ENCODE results near the gene KCNK1.

Gene KCNK1

GRCh38 chr1:233631810-233632405, 18.0 kb downstream of the KCNK1 start:
- TF ChIP-seq CTCF (conservative IDR thresholded peaks at IDR 0.05; ENCODE audit: low read depth) = no peak
- no peak overlapping the region for H3K27ac ChIP-seq
- DNase-seq (ENCODE audit: low spot score) = no peak
- ChIA-PET CTCF (interaction anchor here (0.6 kb wide), 1 partner anchor 47 kb away, joined by 3 read pairs; no protein-coding TSS in a partner anchor), POLR2A (ENCODE audit: low non-redundant PET) (no interaction called here)

GRCh38 chr1:233632436-233632835, 18.5 kb downstream of the KCNK1 start:
- no peak for DNase-seq (ENCODE audit: low spot score)
- TF ChIP-seq CTCF (conservative IDR thresholded peaks at IDR 0.05; ENCODE audit: low read depth) = no peak
- CTCF ChIA-PET = interaction anchor here (0.6 kb wide), 1 partner anchor 46 kb away, joined by 3 read pairs; no protein-coding TSS in a partner anchor
- POLR2A ChIA-PET (ENCODE audit: low non-redundant PET) = no interaction called here
- no peak overlapping the region for H3K27ac ChIP-seq

DNA sequence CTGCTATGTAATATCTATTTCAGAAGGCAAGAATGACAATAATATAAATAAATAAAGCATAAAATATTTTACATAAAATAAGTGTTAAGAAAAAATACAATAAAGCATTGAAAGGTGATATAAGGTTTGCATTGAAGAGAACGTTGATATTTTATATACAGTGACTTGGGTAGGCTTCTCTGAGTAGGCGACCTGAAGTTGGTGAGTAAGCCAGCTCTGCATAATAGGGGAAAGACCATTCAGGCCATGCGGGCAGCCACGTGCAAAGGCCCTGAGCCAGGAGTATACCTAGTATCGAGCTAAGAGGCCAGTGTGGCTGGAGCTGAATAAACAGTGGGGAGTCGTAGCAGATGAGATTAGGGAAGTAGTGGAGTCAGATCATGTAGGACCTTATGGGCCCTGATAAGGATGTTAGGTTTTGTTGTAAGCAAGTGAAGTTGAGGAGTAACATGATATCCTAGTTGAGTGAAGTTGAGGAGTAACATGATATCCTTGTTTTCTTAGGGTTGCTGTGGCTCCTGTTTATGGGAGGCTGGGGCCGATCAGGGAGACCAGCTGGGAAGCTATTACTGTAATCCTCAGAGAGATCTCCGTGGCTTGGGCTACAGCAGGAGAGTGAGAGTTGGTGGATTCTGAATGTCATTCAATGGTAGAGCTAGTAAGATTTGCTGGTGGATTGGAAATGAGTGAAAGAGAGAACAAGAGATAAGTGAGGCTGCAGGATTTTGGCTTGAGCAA, 22.0 kb downstream of the KCNK1 start:
- no peak overlapping the region for H3K27ac ChIP-seq
- no peak for TF ChIP-seq CTCF (conservative IDR thresholded peaks at IDR 0.05; ENCODE audit: low read depth)
- ChIA-PET CTCF (no interaction called here), POLR2A (ENCODE audit: low non-redundant PET) (no interaction called here)
- DNase-seq (ENCODE audit: low spot score) = no peak

- POLR2A ChIA-PET (ENCODE audit: low non-redundant PET) = no interaction called here
- DNase-seq (ENCODE audit: low spot score) = no peak
- no peak overlapping the region for H3K27ac ChIP-seq
- CTCF ChIA-PET = interaction anchor here (0.7 kb wide), 1 partner anchor 110 kb away, joined by 5 read pairs; no protein-coding TSS in a partner anchor
- no peak for TF ChIP-seq CTCF (conservative IDR thresholded peaks at IDR 0.05; ENCODE audit: low read depth)
These were observed 22.6 kb downstream of the KCNK1 start for GRCh38 chr1:233636503-233636877.

DNA sequence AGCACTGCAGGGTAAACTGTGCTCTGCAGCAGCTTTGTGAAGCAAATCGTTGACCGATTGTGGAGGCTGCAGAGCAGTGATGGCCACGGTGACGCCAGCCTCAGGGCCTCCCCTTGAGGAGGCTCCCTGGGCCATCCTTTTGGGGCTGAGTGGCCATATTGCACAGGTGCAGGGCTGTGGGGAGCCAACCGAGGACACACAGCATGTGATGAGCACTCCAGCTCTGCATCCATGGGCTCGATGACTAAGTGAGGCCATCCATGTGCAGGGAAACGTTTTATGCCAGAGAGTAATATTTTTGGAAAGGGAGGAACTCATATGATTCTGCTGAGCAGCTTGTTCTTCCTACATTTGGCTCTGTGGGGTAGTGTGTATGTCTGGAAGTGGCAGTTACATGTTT, 24.6 kb downstream of the KCNK1 start:
- H3K27ac ChIP-seq = no peak overlapping the region
- no peak for TF ChIP-seq CTCF (conservative IDR thresholded peaks at IDR 0.05; ENCODE audit: low read depth)
- no peak for DNase-seq (ENCODE audit: low spot score)
- ChIA-PET CTCF (no interaction called here), POLR2A (ENCODE audit: low non-redundant PET) (no interaction called here)

DNA sequence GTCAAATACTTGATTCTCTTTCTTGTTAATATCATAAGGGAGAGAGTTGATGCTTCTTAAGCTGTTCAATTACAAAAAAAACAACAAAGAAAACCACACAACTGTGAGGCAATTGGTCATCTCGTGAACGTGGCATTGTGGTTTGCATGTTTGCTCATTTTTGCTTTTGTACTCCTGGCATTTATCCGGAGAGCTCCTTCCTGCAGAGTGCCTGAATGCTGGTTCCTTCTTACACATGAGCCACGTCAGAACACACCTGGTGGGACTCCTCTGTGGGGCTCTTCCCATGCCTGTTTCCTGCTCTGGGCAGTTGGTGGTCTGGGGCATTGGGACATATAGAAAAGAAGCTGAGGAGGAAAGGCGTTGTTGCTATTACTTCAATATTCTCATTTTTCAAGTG, 25.7 kb downstream of the KCNK1 start:
- no peak overlapping the region for H3K27ac ChIP-seq
- ChIA-PET CTCF (interaction anchor here (0.5 kb wide), 1 partner anchor 1556 kb away, joined by 3 read pairs; no protein-coding TSS in a partner anchor), POLR2A (ENCODE audit: low non-redundant PET) (no interaction called here)
- TF ChIP-seq CTCF (conservative IDR thresholded peaks at IDR 0.05; ENCODE audit: low read depth) = no peak
- DNase-seq (ENCODE audit: low spot score) = no peak
